Lung (tissue), 12 donors: ENCODE data around the gene ROR1. TPM values are rescaled to one million over a fixed set of nuclear protein-coding genes. Genes with fewer than 3 reads are reported as not detected.
"Not testable (repeated sequence)": the region's sequence is repeated elsewhere in the genome, so short reads cannot be mapped to it uniquely, and the experiment has no call there.

Source experiments
- ATAC-seq: fragments of 200-7000 bp; cut with Tn5 transposase; one replicate; pipeline ENCODE4 v1.9.1; 2020; ENCODE audit warnings: moderate number of reproducible peaks; ENCODE audit not compliant: insufficient read depth, low FRiP score
- DNase-seq, 3 donors: peaks; one replicate each; pipeline ENCODE4 v3.0.0-alpha.2; 2013 to 2017
- H3K27ac ChIP-seq, 2 donors: one replicate each; pipeline ENCODE4 v1.5.1; 2013; ENCODE audit warnings: mild to moderate bottlenecking in 2 of 2, moderate library complexity in 2 of 2, control low read depth in 1 of 2, inconsistent platforms in 1 of 2, low read depth in 1 of 2, low read length in 1 of 2
- H3K27me3 ChIP-seq, 3 donors: one replicate each; pipeline ENCODE4 v1.5.1; 2013; ENCODE audit warnings: low read length in 2 of 3; ENCODE audit not compliant: control insufficient read depth in 3 of 3, insufficient read depth in 3 of 3
- H3K36me3 ChIP-seq, 4 donors: one replicate each; pipeline ENCODE4 v1.5.1; 2013; ENCODE audit warnings: low read length in 4 of 4, mild to moderate bottlenecking in 1 of 4, moderate library complexity in 1 of 4; ENCODE audit not compliant: control insufficient read depth in 4 of 4, insufficient read depth in 4 of 4
- H3K4me1 ChIP-seq, 5 donors: one replicate each; pipeline ENCODE4 v1.5.1; 2013; ENCODE audit warnings: low read length in 5 of 5, mild to moderate bottlenecking in 2 of 5, moderate library complexity in 1 of 5; ENCODE audit not compliant: control insufficient read depth in 5 of 5, insufficient read depth in 5 of 5
- H3K4me3 ChIP-seq: one replicate; pipeline ENCODE4 v1.5.1; 2013; ENCODE audit warnings: mild to moderate bottlenecking, control low read depth, moderate library complexity
- H3K9ac ChIP-seq, 2 donors: one replicate each; pipeline ENCODE4 v1.5.1; 2013; ENCODE audit warnings: low read length in 2 of 2, control low read depth in 1 of 2; ENCODE audit not compliant: insufficient read depth in 1 of 2
- H3K9me3 ChIP-seq, 4 donors: one replicate each; pipeline ENCODE4 v1.5.1; 2013; ENCODE audit warnings: low read length in 3 of 4, mild to moderate bottlenecking in 1 of 4, moderate library complexity in 1 of 4; ENCODE audit not compliant: control insufficient read depth in 4 of 4, insufficient read depth in 3 of 4
- WGBS, 2 donors: extraction: QIAGEN DNeasy Blood & Tissue Kit; methylation state at CpG; one replicate each; pipeline ENCODE4 v1.1.7; 2013; 5-methylcytosine and 5-hydroxymethylcytosine counted together
- polyA plus RNA-seq, 2 donors: library from polyadenylated mRNA; stranded (reverse); fragments of 200-250 nt; gene quantifications; one replicate each; pipeline ENCODE4 v1.2.1, GENCODE V29; 2013
- total RNA-seq, 2 donors: library from RNA; depleted of rRNA in 1 of 2; stranded (reverse); fragments of >200 nt in 1 of 2; gene quantifications; one replicate each; pipeline ENCODE4 v1.2.1, GENCODE V29; 2014 to 2021
- TF ChIP-seq, protein P1 (sequence below): IDR thresholded peaks from 2 replicates; pipeline ENCODE4 v1.5.1; 2012; ENCODE audit warnings: mild to moderate bottlenecking; ENCODE audit errors: control extremely low read depth, extremely low read depth
- donor health status: control.
- donor health status: control.
- donor health status: Bipolar disorder and iron deficiency.
- donor health status: healthy.
- donor health status: DM: yes; HTN: yes; CAD: no.

Gene ROR1
- total and polyA plus RNA-seq, 4 donors, result 2.9 to 47.0 (median 14.0) TPM

DNA sequence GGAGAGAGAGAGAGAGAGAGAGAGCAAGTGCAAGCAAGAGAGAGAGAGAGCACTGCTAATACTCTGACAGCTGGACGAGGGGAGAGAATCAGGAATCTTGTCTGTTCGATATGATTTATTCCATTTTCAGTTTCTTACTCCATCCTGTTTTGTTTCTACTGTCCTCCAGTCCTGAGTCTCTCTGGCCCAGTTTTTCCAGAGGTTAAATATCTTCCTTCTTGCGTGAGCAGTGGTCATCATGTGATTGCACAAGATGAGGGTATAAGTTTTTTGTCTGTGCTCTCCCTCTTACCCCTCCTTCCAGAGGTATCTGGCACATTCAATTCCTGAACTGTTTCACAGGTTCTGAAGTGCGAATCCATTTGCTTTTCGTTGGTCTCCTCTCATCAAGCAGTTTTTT is 446.4 kb downstream of the ROR1 start:
- Histone ChIP-seq H3K27ac (no peak overlapping the region), H3K4me1 (no peaks in the 10 kb centered on the region), H3K9me3 (no peaks in the 10 kb centered on the region), H3K36me3 (no peaks in the 10 kb centered on the region), H3K9ac (no peak overlapping the region), H3K4me3 (no peak overlapping the region), H3K27me3 (no peaks in the 10 kb centered on the region)
- ATAC-seq (no peak), DNase-seq (no peak)
- TF ChIP-seq, protein P1, sequence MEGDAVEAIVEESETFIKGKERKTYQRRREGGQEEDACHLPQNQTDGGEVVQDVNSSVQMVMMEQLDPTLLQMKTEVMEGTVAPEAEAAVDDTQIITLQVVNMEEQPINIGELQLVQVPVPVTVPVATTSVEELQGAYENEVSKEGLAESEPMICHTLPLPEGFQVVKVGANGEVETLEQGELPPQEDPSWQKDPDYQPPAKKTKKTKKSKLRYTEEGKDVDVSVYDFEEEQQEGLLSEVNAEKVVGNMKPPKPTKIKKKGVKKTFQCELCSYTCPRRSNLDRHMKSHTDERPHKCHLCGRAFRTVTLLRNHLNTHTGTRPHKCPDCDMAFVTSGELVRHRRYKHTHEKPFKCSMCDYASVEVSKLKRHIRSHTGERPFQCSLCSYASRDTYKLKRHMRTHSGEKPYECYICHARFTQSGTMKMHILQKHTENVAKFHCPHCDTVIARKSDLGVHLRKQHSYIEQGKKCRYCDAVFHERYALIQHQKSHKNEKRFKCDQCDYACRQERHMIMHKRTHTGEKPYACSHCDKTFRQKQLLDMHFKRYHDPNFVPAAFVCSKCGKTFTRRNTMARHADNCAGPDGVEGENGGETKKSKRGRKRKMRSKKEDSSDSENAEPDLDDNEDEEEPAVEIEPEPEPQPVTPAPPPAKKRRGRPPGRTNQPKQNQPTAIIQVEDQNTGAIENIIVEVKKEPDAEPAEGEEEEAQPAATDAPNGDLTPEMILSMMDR, result no peak
- 79 to 84% methylated on average over 5 of the region's 5 CpGs for WGBS, 2 donors

DNA sequence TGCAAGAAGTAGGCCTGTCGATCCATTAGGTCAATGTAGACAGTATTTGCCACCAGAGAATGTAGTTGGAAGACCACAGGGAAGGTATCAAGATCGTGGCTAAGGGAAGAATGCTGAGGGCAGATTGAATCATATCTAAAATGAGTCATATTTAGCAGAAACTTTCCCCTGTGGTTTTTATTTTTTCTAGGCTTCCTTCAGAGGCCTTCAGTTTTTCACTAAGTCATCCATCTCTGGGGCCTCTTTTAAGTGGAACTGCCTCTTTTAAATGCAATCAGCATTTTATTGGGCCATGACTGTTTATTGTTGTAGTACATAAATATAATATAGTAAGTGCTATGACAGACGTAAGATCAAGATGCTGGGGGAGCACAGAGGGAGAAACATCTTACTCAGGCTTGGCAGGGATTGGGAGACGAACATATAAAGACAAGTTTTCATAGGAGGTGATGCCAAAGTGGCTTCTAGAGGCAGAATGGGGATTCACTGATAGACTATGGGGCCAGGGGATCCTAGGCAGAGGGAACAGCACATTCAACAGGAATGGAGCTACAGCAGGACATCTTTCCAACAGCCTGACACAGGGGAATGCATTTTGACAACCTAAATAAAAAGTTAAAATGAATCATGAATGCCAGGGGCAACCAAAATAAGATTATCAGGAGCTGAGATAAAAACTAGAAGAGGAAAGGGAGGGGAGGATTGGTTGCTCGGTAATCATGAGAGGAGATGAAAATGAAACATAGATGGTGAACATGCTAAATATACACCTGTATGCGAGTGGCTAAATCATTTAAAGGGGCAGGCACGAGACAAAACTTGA is 449.7 kb downstream of the ROR1 start:
- TF ChIP-seq, protein P1, result no peak
- peak in 2 of 3 donors; percentile 40 to 43 for DNase-seq
- Histone ChIP-seq H3K9me3 (no peaks in the 10 kb centered on the region), H3K9ac (no peak overlapping the region), H3K27me3 (no peaks in the 10 kb centered on the region), H3K4me1 (no peaks in the 10 kb centered on the region), H3K4me3 (no peak overlapping the region), H3K27ac (no peak overlapping the region), H3K36me3 (no peaks in the 10 kb centered on the region)
- 75 to 79% methylated on average over 7 of the region's 7 CpGs for WGBS, 2 donors
- ATAC-seq, result no peak

DNA sequence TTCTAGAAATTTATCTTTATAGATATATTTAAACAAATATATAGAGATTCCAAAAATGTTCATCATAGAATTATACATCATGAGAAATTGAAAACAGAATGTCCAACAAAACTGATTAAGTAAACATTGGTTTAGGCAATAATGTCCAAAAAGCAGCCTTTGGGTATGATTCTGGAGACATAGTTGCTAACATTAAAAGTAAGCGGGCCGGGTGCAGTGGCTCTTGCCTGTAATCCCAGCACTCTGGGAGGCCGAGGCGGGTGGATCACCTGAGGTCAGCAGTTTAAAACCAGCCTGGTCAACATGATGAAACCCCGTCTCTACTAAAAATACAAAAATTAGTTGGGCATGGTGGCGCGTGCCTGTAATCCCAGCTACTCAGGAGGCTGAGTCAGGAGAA is 450.4 kb downstream of the ROR1 start:
- H3K27me3 ChIP-seq, H3K4me1 ChIP-seq, H3K36me3 ChIP-seq, H3K9me3 ChIP-seq, H3K4me3 ChIP-seq, H3K27ac ChIP-seq, DNase-seq, ATAC-seq, H3K9ac ChIP-seq: not testable (repeated sequence)
- 97 to 100% methylated on average over 7 of the region's 7 CpGs for WGBS, 2 donors

DNA sequence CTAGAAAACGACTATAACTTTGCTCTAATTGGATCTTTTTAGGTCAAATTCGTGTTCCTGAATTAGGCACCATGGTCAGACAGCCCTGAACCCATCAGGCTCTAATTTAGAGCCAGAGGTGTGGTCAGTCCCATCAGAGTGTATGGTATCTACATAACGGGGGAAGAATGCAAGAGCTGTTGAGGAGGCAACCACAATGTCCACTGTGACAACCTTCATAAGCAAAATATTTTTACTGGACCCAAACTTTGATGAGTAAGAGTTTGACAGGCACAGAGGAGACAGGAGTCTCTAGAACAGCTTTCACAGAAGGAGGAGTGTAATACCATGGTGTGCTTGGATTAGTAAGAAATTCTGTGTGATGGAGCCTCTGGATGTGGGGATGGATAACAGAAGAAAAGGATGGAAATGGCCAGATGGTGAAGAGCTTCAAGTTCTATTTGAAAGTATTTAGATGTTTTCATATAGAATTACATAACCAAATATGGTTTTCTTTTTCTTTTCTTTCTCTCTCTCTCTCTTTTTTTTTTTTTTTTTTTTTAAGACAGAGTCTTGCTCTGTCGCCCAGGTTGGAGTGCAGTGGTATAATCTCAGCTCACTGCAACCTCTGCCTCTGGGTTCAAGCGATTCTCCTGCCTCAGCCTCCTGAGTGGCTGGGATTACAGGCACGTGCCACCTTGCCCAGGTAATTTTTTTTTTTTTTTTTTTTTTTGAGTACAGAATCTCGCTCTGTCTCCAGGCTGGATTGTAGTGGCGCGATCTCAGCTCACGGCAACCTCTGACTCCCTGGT is 454.5 kb downstream of the ROR1 start:
- 86 to 96% methylated on average over 10 of the region's 10 CpGs for WGBS, 2 donors
- ATAC-seq, result no peak

More for the DNA sequence above, 454.5 kb downstream of the ROR1 start:
- TF ChIP-seq, protein P1, result no peak
- Histone ChIP-seq H3K36me3 (no peaks in the 10 kb centered on the region), H3K4me3 (no peak overlapping the region), H3K27me3 (no peaks in the 10 kb centered on the region), H3K9me3 (no peaks in the 10 kb centered on the region), H3K4me1 (peaks cover 0 to 13% (median 0%) of the 10 kb centered on the region in 5 donors), H3K27ac (no peak overlapping the region), H3K9ac (no peak overlapping the region)
- DNase-seq, result no peak
